HTR-8/SVneo (cell line): ENCODE results near the gene FAM20C.

Source experiments
- DNase-seq: peaks from one replicate; pipeline ENCODE4 v3.0.0; 2011; ENCODE audit warnings: low spot score, mixed read lengths; ENCODE audit not compliant: insufficient read length
- FAIRE-seq: peaks from 2 replicates; lab custom pipeline; 2011; peaks lifted over from hg19 to GRCh38; lab: Jason Lieb, UNC

Gene FAM20C

GRCh38 chr7:157771-158625 is 34.4 kb upstream of the FAM20C start:
- DNase-seq (no peak), FAIRE-seq (peak; percentile 38)

- FAIRE-seq (no peak), DNase-seq (no peak)
Observed at GRCh38 chr7:158771-159170, 33.6 kb upstream of the FAM20C start.

- FAIRE-seq (no peak), DNase-seq (no peak)
Observed at GRCh38 chr7:159370-160270, 32.8 kb upstream of the FAM20C start.

- FAIRE-seq = peak; percentile 87
- DNase-seq = no peak
Observed at GRCh38 chr7:160958-161725, 31.2 kb upstream of the FAM20C start.

- peak; percentile 20 for FAIRE-seq
- no peak for DNase-seq
Observed at GRCh38 chr7:162632-163297, 29.6 kb upstream of the FAM20C start.

- no peak for FAIRE-seq
Observed at GRCh38 chr7:163298-163695, 29.1 kb upstream of the FAM20C start.

GRCh38 chr7:163971-164881 is 28.1 kb upstream of the FAM20C start:
- peak; percentile 33 for FAIRE-seq
- no peak for DNase-seq

More at GRCh38 chr7:163298-163695, 29.1 kb upstream of the FAM20C start:
- DNase-seq = no peak

GRCh38 chr7:164882-165660 is 27.3 kb upstream of the FAM20C start:
- DNase-seq = no peak
- FAIRE-seq = no peak

GRCh38 chr7:165661-166337 is 26.6 kb upstream of the FAM20C start:
- DNase-seq (no peak), FAIRE-seq (no peak)

GRCh38 chr7:166338-167060 is 25.9 kb upstream of the FAM20C start:
- DNase-seq (no peak), FAIRE-seq (peak; percentile 44)

GRCh38 chr7:167090-167855 is 25.1 kb upstream of the FAM20C start:
- FAIRE-seq = no peak
- DNase-seq = no peak

- DNase-seq = no peak
- FAIRE-seq = no peak
Observed at GRCh38 chr7:167976-168791, 24.2 kb upstream of the FAM20C start.

GRCh38 chr7:169276-170172 is 22.8 kb upstream of the FAM20C start:
- FAIRE-seq (no peak), DNase-seq (no peak)
